AG10803 (cell line): ENCODE results near the gene PDZK1.
"Not testable (repeated sequence)": the region's sequence is repeated elsewhere in the genome, so short reads cannot be mapped to it uniquely, and the experiment has no call there.

ENCODE experiments used
- DNase-seq: peaks from one replicate; pipeline ENCODE4 v3.0.0; 2010; ENCODE audit warnings: low read depth
- H3K4me3 ChIP-seq: 2 replicates; pipeline ENCODE4 v1.5.1; 2011; ENCODE audit warnings: mild to moderate bottlenecking, low read length, control low read depth
- CTCF ChIP-seq: conservative IDR thresholded peaks from 2 replicates; pipeline ENCODE4 v1.5.1; 2011; ENCODE audit warnings: mild to moderate bottlenecking, low read length, control low read depth, inconsistent platforms

PDZK1 gene

GRCh38 chr1:145692785-145693443 lies 14.3 kb downstream of the PDZK1 start:
- TF ChIP-seq CTCF = no peak
- no peak for DNase-seq
- H3K4me3 ChIP-seq = no peak overlapping the region

DNA sequence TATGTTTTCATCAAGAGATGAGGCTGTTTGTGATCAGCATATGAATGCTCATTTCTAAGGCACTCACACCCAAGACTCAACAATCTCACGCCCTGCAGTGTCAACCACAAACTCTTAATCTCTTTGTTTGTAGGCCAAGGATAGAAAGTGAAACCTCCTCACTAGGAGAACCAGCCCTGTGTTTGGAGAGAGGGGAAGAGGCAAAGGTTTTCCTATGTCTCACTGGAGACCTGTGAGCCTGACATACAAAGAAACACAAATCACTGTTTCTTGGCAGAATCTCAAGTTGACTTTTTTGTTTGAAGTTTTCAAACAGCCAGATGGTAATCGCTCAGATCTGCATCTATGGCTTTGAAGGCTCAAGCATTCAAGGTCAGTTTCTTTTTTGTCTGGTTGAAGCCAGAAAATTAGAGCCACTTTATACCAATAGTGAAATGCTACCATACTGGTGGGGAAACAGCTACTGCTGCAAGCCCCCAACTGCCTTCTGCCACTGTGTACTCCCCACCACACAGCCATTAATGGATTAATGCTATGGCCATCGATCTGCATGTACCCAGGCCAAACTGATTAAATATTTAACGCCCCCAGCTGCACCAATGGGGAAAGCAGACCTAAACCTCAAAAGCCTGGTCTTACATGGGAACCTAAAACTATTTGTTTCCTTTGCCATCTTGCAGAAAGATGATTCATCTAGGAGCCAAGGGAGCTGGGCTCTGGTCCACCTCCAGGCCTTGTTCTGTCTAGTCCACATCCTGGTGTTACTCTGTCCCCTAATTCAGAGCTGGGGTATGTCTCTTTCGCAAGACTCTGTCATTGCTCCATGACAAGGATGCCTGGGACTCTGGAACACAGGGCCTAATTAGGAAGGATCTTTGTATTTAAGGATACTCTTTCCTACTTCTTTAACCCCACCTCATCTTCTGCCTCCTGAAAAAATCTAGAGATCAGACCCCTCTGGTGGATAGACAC lies 16.3 kb downstream of the PDZK1 start:
- 0 out of 2 replicates have a peak, but pooled peaks have one; percentile 11 for TF ChIP-seq CTCF
- DNase-seq = peak; percentile 93
- no peak overlapping the region for H3K4me3 ChIP-seq

DNA sequence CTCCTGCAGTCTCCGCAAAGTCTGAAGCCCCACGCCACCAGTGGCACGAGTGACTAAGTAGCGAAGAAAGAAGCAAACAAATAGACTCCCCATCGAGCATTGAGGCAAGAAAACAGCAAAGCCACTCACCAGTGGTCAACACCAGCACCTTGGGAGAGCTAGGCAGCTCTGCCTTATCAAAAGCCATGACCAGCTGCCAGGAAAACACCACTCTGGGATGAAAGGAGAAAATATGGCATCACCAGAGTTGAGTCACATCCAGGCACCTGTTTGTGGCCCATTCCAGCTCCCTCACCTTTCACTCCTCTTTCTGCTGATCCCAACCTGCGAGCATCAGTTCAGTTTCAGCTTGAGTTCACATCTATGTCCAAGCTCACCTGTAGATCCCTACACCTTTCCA lies 17.2 kb downstream of the PDZK1 start:
- DNase-seq = no peak
- no peak for TF ChIP-seq CTCF
- H3K4me3 ChIP-seq = no peak overlapping the region

GRCh38 chr1:145688924-145689323 lies 18.2 kb downstream of the PDZK1 start:
- no peak for TF ChIP-seq CTCF
- DNase-seq = no peak

DNA sequence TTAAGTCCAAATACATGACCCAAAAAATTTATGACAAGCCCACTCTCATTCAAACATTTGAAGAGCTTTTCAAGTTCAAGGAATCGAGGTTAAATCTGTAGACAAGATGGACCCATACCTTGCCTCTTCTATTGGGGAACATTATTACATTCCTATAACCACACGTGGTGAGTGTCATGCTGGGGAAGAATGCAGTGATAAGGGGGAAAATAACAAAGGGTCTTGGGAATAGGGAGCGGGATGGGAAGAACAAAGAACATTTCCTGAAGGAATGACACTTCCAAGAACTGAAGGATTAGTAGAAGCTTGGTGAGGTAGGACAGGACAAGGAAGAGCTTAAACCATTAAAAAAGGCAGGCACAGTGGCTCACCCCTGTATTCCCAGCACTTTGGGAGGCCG lies 18.8 kb downstream of the PDZK1 start:
- no peak for TF ChIP-seq CTCF
- H3K4me3 ChIP-seq = no peak overlapping the region
- DNase-seq = no peak

More at GRCh38 chr1:145688924-145689323, 18.2 kb downstream of the PDZK1 start:
- no peak overlapping the region for H3K4me3 ChIP-seq

GRCh38 chr1:145686078-145686477 lies 21.1 kb downstream of the PDZK1 start:
- not testable (repeated sequence) for H3K4me3 ChIP-seq, DNase-seq

GRCh38 chr1:145684858-145685257 lies 22.3 kb downstream of the PDZK1 start:
- not testable (repeated sequence) for H3K4me3 ChIP-seq, DNase-seq

DNA sequence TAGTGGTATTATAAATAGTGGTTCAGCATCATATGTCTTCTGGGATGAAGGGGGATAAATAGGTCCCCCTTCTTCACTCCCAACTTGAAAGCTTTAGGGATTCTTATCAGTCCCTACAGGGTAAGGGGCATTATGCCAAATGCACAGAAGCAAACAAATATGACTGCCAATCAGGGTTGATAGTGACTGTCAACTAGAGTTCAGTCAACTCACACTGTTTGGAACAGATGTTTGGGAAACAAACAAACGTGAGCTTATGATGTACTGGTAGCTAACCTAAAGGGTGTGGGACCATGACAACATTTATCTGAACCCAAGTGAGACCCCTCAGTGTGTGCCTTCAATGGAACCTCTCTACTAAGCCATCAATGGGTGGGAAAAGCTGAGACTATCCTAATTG lies 34.0 kb downstream of the PDZK1 start:
- H3K4me3 ChIP-seq, DNase-seq: not testable (repeated sequence)

- not testable (repeated sequence) for H3K4me3 ChIP-seq, DNase-seq
Observed at GRCh38 chr1:145670995-145671745, 36.0 kb downstream of the PDZK1 start.

DNA sequence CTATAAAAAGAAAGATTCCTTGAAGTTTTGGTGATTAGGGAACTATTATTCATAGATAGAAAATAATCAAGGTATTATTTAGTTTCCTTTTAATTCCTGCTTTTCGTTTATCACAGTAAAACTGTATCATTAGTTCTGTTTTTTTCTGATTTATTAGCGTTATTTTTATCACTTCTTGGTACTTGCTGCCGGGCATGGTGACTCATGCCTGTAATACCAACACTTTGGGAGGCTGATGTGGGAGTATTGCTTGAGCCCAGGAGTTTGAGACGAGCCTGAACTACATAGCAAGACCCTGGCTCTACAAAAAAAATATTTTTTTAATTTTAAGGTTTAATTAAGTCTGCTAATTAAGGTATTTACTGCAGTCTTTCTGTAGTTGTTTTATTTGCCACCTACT lies 42.2 kb downstream of the PDZK1 start:
- H3K4me3 ChIP-seq, DNase-seq: not testable (repeated sequence)

- not testable (repeated sequence) for H3K4me3 ChIP-seq, DNase-seq
Observed at GRCh38 chr1:145662502-145662901, 44.7 kb downstream of the PDZK1 start.

DNA sequence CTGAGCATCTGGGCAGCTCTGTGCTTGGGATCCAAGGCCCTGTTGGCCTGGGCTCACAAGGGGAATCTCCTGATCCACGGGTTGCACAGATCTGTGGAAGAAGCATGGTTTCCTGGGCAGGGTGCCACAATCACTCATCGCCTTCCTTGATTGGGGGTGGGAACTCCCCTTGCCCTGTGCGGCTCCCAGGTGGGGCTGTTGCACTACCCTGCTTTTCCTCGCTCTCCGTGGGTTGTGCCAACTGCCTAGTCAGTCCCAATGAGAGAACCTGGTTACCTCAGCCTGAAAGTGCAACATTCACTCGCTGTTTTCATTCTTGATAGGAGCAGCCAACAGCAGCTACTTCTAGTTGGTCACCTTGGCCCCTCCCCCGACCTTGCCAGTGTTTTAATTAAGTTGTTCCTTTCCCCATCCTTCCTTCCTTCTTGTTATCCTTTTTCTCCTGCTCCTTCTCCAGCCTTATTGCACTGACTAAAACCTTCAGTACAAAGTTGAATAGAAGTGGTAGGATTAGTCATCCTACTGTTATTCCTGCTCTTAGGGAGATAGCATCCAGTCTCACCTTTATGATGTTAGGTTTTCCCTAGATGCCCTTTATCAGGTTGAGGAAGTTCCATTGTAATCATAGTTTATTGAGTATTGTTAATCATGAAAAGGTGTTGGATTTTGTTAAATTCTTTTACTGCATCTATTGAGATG lies 50.8 kb downstream of the PDZK1 start:
- H3K4me3 ChIP-seq, DNase-seq: not testable (repeated sequence)
